Panc1 (cell line): ENCODE results near the gene TTC3. TPM values are rescaled to one million over a fixed set of nuclear protein-coding genes. Genes with fewer than 3 reads are reported as not detected.

ENCODE experiments used
- ATAC-seq: fragments of 200-7000 bp; cut with Tn5 transposase; 2 replicates; pipeline ENCODE4 v1.9.1; 2020; ENCODE audit warnings: mild to moderate bottlenecking, moderate library complexity
- BruUV-seq: library from RNA; stranded (reverse); fragments of 400-500 nt; replicated peaks from 2 replicates; lab custom pipeline; 2021; lab: Mats Ljungman, UMichigan
- CTCF ChIA-PET: fragments of 300-600 bp; sonication (Branson Sonifier 250); formaldehyde crosslinking; loops from one replicate; lab custom pipeline; 2022; ENCODE audit warnings: antibody characterized with exemption; lab: Charles Lee
- POLR2A ChIA-PET: fragments of 300-600 bp; sonication (Branson Sonifier 250); formaldehyde crosslinking; loops from one replicate; lab custom pipeline; 2022; ENCODE audit warnings: antibody characterized with exemption; lab: Charles Lee
- DNase-seq: peaks from one replicate; pipeline ENCODE4 v3.0.0-alpha.2; 2010; ENCODE audit warnings: low read depth, low spot score
- H3K27ac ChIP-seq: 2 replicates; pipeline ENCODE4 v1.5.1; 2011; ENCODE audit warnings: mild to moderate bottlenecking, low read length, inconsistent platforms
- H3K27me3 ChIP-seq: fragments of 200-500 bp; sonication (Bioruptor generic); 2 replicates; pipeline ENCODE4 v1.6.0; 2014; ENCODE audit warnings: low read length, inconsistent platforms; ENCODE audit not compliant: control insufficient read depth, insufficient read depth
- H3K36me3 ChIP-seq: fragments of 200-500 bp; sonication (Bioruptor generic); 2 replicates; pipeline ENCODE4 v1.5.1; 2014; ENCODE audit warnings: inconsistent platforms, mild to moderate bottlenecking, low read length, moderate library complexity; ENCODE audit not compliant: control insufficient read depth, insufficient read depth
- H3K4me1 ChIP-seq: 2 replicates; pipeline ENCODE4 v1.5.1; 2011; ENCODE audit warnings: inconsistent platforms, mild to moderate bottlenecking, low read length, moderate library complexity; ENCODE audit not compliant: control insufficient read depth, insufficient read depth
- H3K4me3 ChIP-seq, 2 experiments: 2 replicates each; pipeline ENCODE4 v1.5.1; 2011 to 2012; ENCODE audit warnings: low read depth in 2 of 2, low read length in 2 of 2, mild to moderate bottlenecking in 2 of 2, inconsistent platforms in 1 of 2, moderate library complexity in 1 of 2
- H3K9me3 ChIP-seq: fragments of 200-500 bp; sonication (Bioruptor generic); 2 replicates; pipeline ENCODE4 v1.5.1; 2014; ENCODE audit warnings: low read depth, mild to moderate bottlenecking, inconsistent platforms, low read length, moderate library complexity; ENCODE audit not compliant: control insufficient read depth, insufficient read depth
- CTCF ChIP-seq: fragments of 450-650 bp; IDR thresholded peaks from 2 replicates; pipeline ENCODE4 v1.5.1; 2017; ENCODE audit warnings: mild to moderate bottlenecking
- POLR2AphosphoS5 ChIP-seq: IDR thresholded peaks from 2 replicates; pipeline ENCODE4 v1.6.1; 2012; ENCODE audit warnings: mild to moderate bottlenecking, low read depth, low read length, moderate library complexity
- REST ChIP-seq, 2 experiments: IDR thresholded peaks; 2 replicates each; pipeline ENCODE4 v1.6.1; 2011 to 2012; ENCODE audit warnings: low read depth in 2 of 2, control low read depth in 1 of 2, low read length in 1 of 2, mild to moderate bottlenecking in 1 of 2, moderate library complexity in 1 of 2; ENCODE audit not compliant: insufficient read depth in 1 of 2
- SIN3A ChIP-seq: IDR thresholded peaks from 2 replicates; pipeline ENCODE4 v1.6.1; 2012; ENCODE audit warnings: low read depth, mild to moderate bottlenecking, low read length, moderate library complexity, borderline replicate concordance; ENCODE audit not compliant: insufficient read depth
- TCF7L2 ChIP-seq: IDR thresholded peaks from 2 replicates; pipeline ENCODE4 v1.6.1; 2011; ENCODE audit warnings: mild to moderate bottlenecking, low read depth, low read length, inconsistent platforms
- in situ Hi-C: cut with HindIII; loops from 2 replicates; pipeline ENCODE4 v1.10.0; 2016; ENCODE audit warnings: low sequenced_read_pairs, low pct_unique_long_range_greater_than_20kb
- intact Hi-C: fragments of 100-400 bp; cut with micrococcal nuclease; formaldehyde crosslinking; loops from one replicate; pipeline ENCODE4 v1.10.0; 2022; ENCODE audit not compliant: unreplicated experiment
- total RNA-seq: library from RNA; stranded (reverse); gene quantifications from one replicate; pipeline ENCODE4 v1.2.1, GENCODE V29; 2021; ENCODE audit not compliant: unreplicated experiment

The TTC3 gene
- total RNA-seq, 1 experiment from 2014 or later: 83.0 TPM

GRCh38 chr21:37224861-37225839 lies 152.1 kb downstream of the TTC3 start:
- ChIA-PET POLR2A (no interaction called here), CTCF (no interaction called here)
- intact Hi-C loops (no loop called here), in situ Hi-C loops (no loop called here)
- Histone ChIP-seq H3K9me3 (no peaks in the 10 kb centered on the region), H3K4me1 (peaks cover under 1% of the 10 kb centered on the region; the same call in 1 of the 2 replicates), H3K36me3 (peaks cover 3% of the 10 kb centered on the region; the same call in 1 of the 2 replicates), H3K4me3 (no peak overlapping the region), H3K27me3 (no peaks in the 10 kb centered on the region), H3K27ac (no peak overlapping the region)
- DNase-seq (no peak), ATAC-seq (no peak)
- BruUV-seq: no TSS peak
- TF ChIP-seq CTCF (no peak), REST (IDR thresholded peaks at IDR 0.05; ENCODE audit: insufficient read depth in 1 of 2, low read depth in 2 of 2, low read length in 1 of 2) (no peak), TCF7L2 (no peak), SIN3A (no peak), POLR2AphosphoS5 (no peak)

- no TSS peak for BruUV-seq
- H3K4me1 ChIP-seq: no peaks in the 10 kb centered on the region
- ATAC-seq (no peak), DNase-seq (no peak)
- no peak overlapping the region for H3K4me3 ChIP-seq
- ChIA-PET POLR2A (no interaction called here), CTCF (no interaction called here)
- no peaks in the 10 kb centered on the region for H3K9me3 ChIP-seq
- in situ Hi-C loops: no loop called here
- H3K27me3 ChIP-seq: no peaks in the 10 kb centered on the region
- TF ChIP-seq SIN3A (no peak), TCF7L2 (no peak), REST (IDR thresholded peaks at IDR 0.05; ENCODE audit: insufficient read depth in 1 of 2, low read depth in 2 of 2, low read length in 1 of 2) (no peak), POLR2AphosphoS5 (no peak), CTCF (no peak)
- intact Hi-C loops: no loop called here
- no peak overlapping the region for H3K27ac ChIP-seq
- H3K36me3 ChIP-seq: peaks cover 5% of the 10 kb centered on the region; the same call in 1 of the 2 replicates
These were observed 153.2 kb downstream of the TTC3 start for GRCh38 chr21:37226041-37226920.
